Measurements from ENCODE around the gene DEAF1. TPM values are rescaled to one million over a fixed set of nuclear protein-coding genes. Genes with fewer than 3 reads are reported as not detected.

DEAF1 gene
- polyA plus RNA-seq, 3 donors from 2014 or later = 17.8 to 31.6 (median 18.6) TPM

- Mint-ChIP-seq H3K36me3 (peaks cover 8 to 23% (median 9%) of the 10 kb centered on the region in 3 donors), H3K4me3 (no peak overlapping the region), H3K27me3 (ENCODE audit: low read depth in 3 of 3) (peaks cover 0 to 6% (median under 1%) of the 10 kb centered on the region in 3 donors), H3K27ac (peak overlapping the region in 1 of 6 donors; percentile 28), H3K4me1 (no peaks in the 10 kb centered on the region), H3K9me3 (no peaks in the 10 kb centered on the region)
- DNase-seq = no peak
Measured at GRCh38 chr11:603154-603553, 91.9 kb downstream of the DEAF1 start.

GRCh38 chr11:601573-602245 is 93.3 kb downstream of the DEAF1 start:
- H3K4me3 Mint-ChIP-seq = no peak overlapping the region
- peaks cover 5 to 6% of the 10 kb centered on the region in 2 donors for H3K4me1 Mint-ChIP-seq
- H3K27me3 Mint-ChIP-seq (ENCODE audit: low read depth in 3 of 3) = peaks cover 0 to 7% (median 4%) of the 10 kb centered on the region in 3 donors
- DNase-seq = no peak
- H3K27ac Mint-ChIP-seq = peak overlapping the region in 1 of 6 donors; percentile 29
- H3K9me3 Mint-ChIP-seq = no peaks in the 10 kb centered on the region
- H3K36me3 Mint-ChIP-seq = peaks cover 7 to 25% (median 8%) of the 10 kb centered on the region in 3 donors

- no peak for DNase-seq
- Mint-ChIP-seq H3K4me3 (no peak overlapping the region), H3K27me3 (ENCODE audit: low read depth in 3 of 3) (peaks cover 4 to 7% (median 7%) of the 10 kb centered on the region in 3 donors), H3K27ac (no peak overlapping the region), H3K36me3 (peaks cover 5 to 19% (median 7%) of the 10 kb centered on the region in 3 donors), H3K9me3 (no peaks in the 10 kb centered on the region), H3K4me1 (peaks cover 16% of the 10 kb centered on the region in 2 donors)
Measured at GRCh38 chr11:598005-598680, 96.9 kb downstream of the DEAF1 start.

- peak overlapping the region in 3 of 6 donors; percentile 17 to 63 (median 54) for H3K27ac Mint-ChIP-seq
- H3K4me3 Mint-ChIP-seq = no peak overlapping the region
- peaks cover 4 to 7% (median 7%) of the 10 kb centered on the region in 3 donors for H3K27me3 Mint-ChIP-seq (ENCODE audit: low read depth in 3 of 3)
- peaks cover 16% of the 10 kb centered on the region in 2 donors for H3K4me1 Mint-ChIP-seq
- H3K9me3 Mint-ChIP-seq = no peaks in the 10 kb centered on the region
- H3K36me3 Mint-ChIP-seq = peaks cover 8 to 21% (median 10%) of the 10 kb centered on the region in 3 donors
- DNase-seq = no peak
Measured at GRCh38 chr11:597166-597725, 97.8 kb downstream of the DEAF1 start.

GRCh38 chr11:596374-596773 is 98.6 kb downstream of the DEAF1 start:
- Mint-ChIP-seq H3K36me3 (peaks cover 9 to 18% (median 9%) of the 10 kb centered on the region in 3 donors), H3K4me3 (peak overlapping the region in 1 of 5 donors; percentile 14), H3K4me1 (peaks cover 16% of the 10 kb centered on the region in 2 donors), H3K27me3 (ENCODE audit: low read depth in 3 of 3) (peaks cover 4 to 7% (median 7%) of the 10 kb centered on the region in 3 donors), H3K9me3 (peaks cover 0 to 2% (median 0%) of the 10 kb centered on the region in 6 donors), H3K27ac (peak overlapping the region in 3 of 6 donors; percentile 49 to 64 (median 63))
- DNase-seq = peak in 2 of 3 donors; percentile 17 to 38

- Mint-ChIP-seq H3K9me3 (peaks cover 0 to 2% (median 0%) of the 10 kb centered on the region in 6 donors), H3K4me1 (peaks cover 16% of the 10 kb centered on the region in 2 donors), H3K36me3 (peaks cover 8 to 16% (median 9%) of the 10 kb centered on the region in 3 donors), H3K4me3 (no peak overlapping the region), H3K27ac (no peak overlapping the region), H3K27me3 (ENCODE audit: low read depth in 3 of 3) (peaks cover 7 to 11% (median 9%) of the 10 kb centered on the region in 3 donors)
- no peak for DNase-seq
Measured at GRCh38 chr11:595400-595799, 99.6 kb downstream of the DEAF1 start.

Other genes starting within 250 kb of the DEAF1 start
- 10 to 100 TPM; 11.5 to 17.3 (median 16.1) TPM for gene PTDSS2, start 244.9 kb downstream of the DEAF1 start, polyA plus RNA-seq
- 100 to 1,000 TPM; 164 to 180 (median 168) TPM for gene RNH1, start 188.0 kb downstream of the DEAF1 start, polyA plus RNA-seq
- gene HRAS, start 159.6 kb downstream of the DEAF1 start, polyA plus RNA-seq = 10 to 100 TPM; 16.7 to 26.8 (median 18.6) TPM
- under 1 TPM in 2 of 3 donors, not detected in 1; 0.27 to 0.89 TPM for gene LRRC56, start 157.7 kb downstream of the DEAF1 start, polyA plus RNA-seq
- under 1 TPM; 0.54 to 0.95 (median 0.66) TPM for gene LMNTD2, start 134.5 kb downstream of the DEAF1 start, polyA plus RNA-seq
- 10 to 100 TPM; 20.3 to 31.9 (median 31.5) TPM for gene RASSF7, start 134.3 kb downstream of the DEAF1 start, polyA plus RNA-seq
- gene PHRF1, start 118.8 kb downstream of the DEAF1 start, polyA plus RNA-seq = 10 to 100 TPM in 1 of 3 donors, 1 to 10 TPM in 2; 4.0 to 17.5 (median 5.4) TPM
- 10 to 100 TPM; 36.4 to 62.4 (median 53.9) TPM for gene IRF7, start 79.3 kb downstream of the DEAF1 start, polyA plus RNA-seq
- gene CDHR5, start 70.3 kb downstream of the DEAF1 start, polyA plus RNA-seq = not detected
- not detected for gene SCT, start 68.0 kb downstream of the DEAF1 start, polyA plus RNA-seq
- not detected for gene DRD4, start 58.0 kb downstream of the DEAF1 start, polyA plus RNA-seq
- 10 to 100 TPM; 21.3 to 32.4 (median 30.4) TPM for gene TMEM80, start 594 bp upstream of the DEAF1 start, polyA plus RNA-seq
- gene EPS8L2, start 11.0 kb upstream of the DEAF1 start, polyA plus RNA-seq = 10 to 100 TPM; 12.9 to 15.1 (median 15.0) TPM
- gene TALDO1, start 52.2 kb upstream of the DEAF1 start, polyA plus RNA-seq = 100 to 1,000 TPM; 163 to 189 (median 180) TPM
- 1 to 10 TPM; 5.8 to 9.7 (median 6.7) TPM for gene GATD1, start 82.3 kb upstream of the DEAF1 start, polyA plus RNA-seq
- not detected for gene CEND1, start 94.9 kb upstream of the DEAF1 start, polyA plus RNA-seq
- 10 to 100 TPM in 1 of 3 donors, 1 to 10 TPM in 2; 5.2 to 14.9 (median 7.7) TPM for gene SLC25A22, start 103.1 kb upstream of the DEAF1 start, polyA plus RNA-seq
- gene PIDD1, start 110.0 kb upstream of the DEAF1 start, polyA plus RNA-seq = 1 to 10 TPM; 2.6 to 7.7 (median 2.7) TPM
- gene RPLP2, start 114.7 kb upstream of the DEAF1 start, polyA plus RNA-seq = 1,000 to 10,000 TPM in 2 of 3 donors, 100 to 1,000 TPM in 1; 640 to 2,076 (median 1,474) TPM
- 10 to 100 TPM; 10.9 to 42.3 (median 23.4) TPM for gene PNPLA2, start 123.7 kb upstream of the DEAF1 start, polyA plus RNA-seq
- 1 to 10 TPM in 1 of 3 donors, under 1 TPM in 1, not detected in 1; 0.74 to 2.2 TPM for gene CRACR2B, start 132.7 kb upstream of the DEAF1 start, polyA plus RNA-seq
- 10 to 100 TPM; 19.7 to 25.7 (median 23.7) TPM for gene CD151, start 137.7 kb upstream of the DEAF1 start, polyA plus RNA-seq
- gene POLR2L, start 147.3 kb upstream of the DEAF1 start, polyA plus RNA-seq = 100 to 1,000 TPM; 139 to 200 (median 142) TPM
- 10 to 100 TPM; 23.4 to 38.7 (median 37.2) TPM for gene TSPAN4, start 147.6 kb upstream of the DEAF1 start, polyA plus RNA-seq
- 10 to 100 TPM; 52.2 to 74.6 (median 67.4) TPM for gene CHID1, start 215.6 kb upstream of the DEAF1 start, polyA plus RNA-seq
- gene AP2A2, start 230.6 kb upstream of the DEAF1 start, polyA plus RNA-seq = 10 to 100 TPM in 1 of 3 donors, 1 to 10 TPM in 2; 2.5 to 11.0 (median 7.1) TPM

Data from immature natural killer cell (primary cell).